GM12878 (cell line): Measurements from ENCODE around the gene LEMD3. TPM values are rescaled to one million over a fixed set of nuclear protein-coding genes. Genes with fewer than 3 reads are reported as not detected.

Experiments
- ATAC-seq: fragments of 200-7000 bp; cut with Tn5 transposase; 3 replicates; pipeline ENCODE4 v1.9.1; 2020; ENCODE audit warnings: mild to moderate bottlenecking, moderate library complexity
- BruUV-seq: library from RNA; stranded (reverse); fragments of 400-500 nt; replicated peaks from 2 replicates; lab custom pipeline; 2021; lab: Mats Ljungman, UMichigan
- CTCF ChIA-PET: fragments of 300-600 bp; sonication (Branson Sonifier 250); formaldehyde crosslinking; extraction: SDS; loops from one replicate; lab custom pipeline; 2021; ENCODE audit warnings: inconsistent platforms; lab: Yijun Ruan, JAX
- POLR2A ChIA-PET: fragments of 350-600 bp; formaldehyde crosslinking; extraction: SDS; loops from one replicate; lab custom pipeline; 2021; ENCODE audit warnings: inconsistent platforms; lab: Charles Lee
- RAD21 ChIA-PET: fragments of 300-600 bp; sonication (Branson Sonifier 250); formaldehyde crosslinking; loops from one replicate; lab custom pipeline; 2023; ENCODE audit warnings: antibody characterized with exemption; ENCODE audit not compliant: unreplicated experiment; lab: Charles Lee
- SMC1A ChIA-PET: fragments of 300-600 bp; sonication (Branson Sonifier 250); formaldehyde crosslinking; loops from one replicate; lab custom pipeline; 2023; ENCODE audit not compliant: unreplicated experiment, uncharacterized antibody; lab: Charles Lee
- DNase-seq: peaks from one replicate; pipeline ENCODE4 v3.0.0-alpha.2; 2011; ENCODE audit warnings: low read depth, low spot score
- FAIRE-seq: peaks from 3 replicates; lab custom pipeline; 2011; peaks lifted over from hg19 to GRCh38; lab: Jason Lieb, UNC
- H2AFZ ChIP-seq: 2 replicates; pipeline ENCODE4 v1.6.0; 2011; ENCODE audit warnings: low read depth, low read length, control low read depth; ENCODE audit not compliant: control insufficient read depth
- H3K27ac ChIP-seq: 2 replicates; pipeline ENCODE4 v1.5.1; 2011; ENCODE audit warnings: control low read depth; ENCODE audit not compliant: control insufficient read depth, insufficient read depth
- H3K27me3 ChIP-seq, 2 experiments: replicated peaks in 1 of 2; 2 replicates each; pipeline versions ENCODE4 v1.6.0 to v1.6.1; 2011; ENCODE audit warnings: low read length in 1 of 2; ENCODE audit not compliant: control insufficient read depth in 2 of 2, insufficient read depth in 2 of 2
- H3K36me3 ChIP-seq, 2 experiments: 2 replicates each; pipeline ENCODE4 v1.5.1; 2011; ENCODE audit warnings: low read length in 1 of 2; ENCODE audit not compliant: control insufficient read depth in 2 of 2, insufficient read depth in 2 of 2
- H3K4me1 ChIP-seq: 2 replicates; pipeline ENCODE4 v1.6.1; 2011; ENCODE audit warnings: mild to moderate bottlenecking, low read length, moderate library complexity, mixed read lengths; ENCODE audit not compliant: control insufficient read depth, insufficient read depth
- H3K4me2 ChIP-seq: 2 replicates; pipeline ENCODE4 v1.6.0; 2011; ENCODE audit warnings: control low read depth; ENCODE audit not compliant: control insufficient read depth, insufficient read depth
- H3K4me3 ChIP-seq: fragments of 200-600 bp; sonication (generic); 2 replicates; pipeline ENCODE4 v1.5.1; 2016
- H3K79me2 ChIP-seq: 2 replicates; pipeline ENCODE4 v1.6.0; 2011; ENCODE audit warnings: low read length; ENCODE audit not compliant: control insufficient read depth, insufficient read depth
- H3K9ac ChIP-seq: 2 replicates; pipeline ENCODE4 v1.8.0; 2011; ENCODE audit warnings: low read length, control low read depth, mixed read lengths; ENCODE audit not compliant: control insufficient read depth, insufficient read depth
- H3K9me3 ChIP-seq: replicated peaks from 3 replicates; pipeline ENCODE4 v1.5.1; 2011; ENCODE audit warnings: mild to moderate bottlenecking, low read length; ENCODE audit not compliant: control insufficient read depth, insufficient read depth
- H4K20me1 ChIP-seq: 2 replicates; pipeline ENCODE4 v1.6.0; 2011; ENCODE audit not compliant: control insufficient read depth, insufficient read depth
- SREBF2 ChIP-seq: IDR thresholded peaks from 2 replicates; pipeline ENCODE4 v1.6.1; 2012; ENCODE audit warnings: mild to moderate bottlenecking, low read length
- SUZ12 ChIP-seq: fragments of 200-600 bp; sonication (generic); IDR thresholded peaks from one replicate; pipeline ENCODE4 v1.6.1; 2018; ENCODE audit warnings: antibody characterized with exemption, mild to moderate bottlenecking; ENCODE audit not compliant: unreplicated experiment
- ZNF24 ChIP-seq: fragments of 450-650 bp; IDR thresholded peaks from 2 replicates; pipeline ENCODE4 v1.6.1; 2017; ENCODE audit warnings: antibody characterized with exemption, mild to moderate bottlenecking
- WGBS: methylation state at CpG from one replicate; pipeline ENCODE4 v1.1.6; 2016; ENCODE audit warnings: low lambda C conversion rate; ENCODE audit not compliant: insufficient replicate concordance, insufficient coverage; ENCODE audit errors: missing lambda C conversion rate; 5-methylcytosine and 5-hydroxymethylcytosine counted together
- in situ Hi-C: fragments of 300-500 bp; cut with MboI; formaldehyde crosslinking; loops from 9 replicates; pipeline ENCODE4 v1.14.3; 2018; ENCODE audit warnings: mixed read lengths
- intact Hi-C: fragments of 100-400 bp; cut with micrococcal nuclease; formaldehyde crosslinking; loops from one replicate; pipeline ENCODE4 v1.14.2; 2022; ENCODE audit not compliant: unreplicated experiment
- polyA plus RNA-seq, 11 experiments: library from polyadenylated mRNA; depleted of rRNA in 4 of 11; unstranded in 6 of 11; stranded (reverse) in 5 of 11; fragments of >200 nt; fragmentation: Nextera tagmentation in 4 of 11; fragmentation: Illumina TruSeq in 1 of 11; extraction: Ambion mirVana in 4 of 11; extraction: Trizol in 1 of 11; gene quantifications; 1 replicate in 1 of 11; 2 replicates in 10 of 11; pipeline versions ENCODE4 v1.2.1 to v1.2.3, GENCODE V29; 2011 to 2016; ENCODE audit warnings: inconsistent platforms in 2 of 11, missing spikeins in 2 of 11, low read depth in 1 of 11
- total RNA-seq, 4 experiments: library from RNA; depleted of rRNA in 3 of 4; stranded (reverse); fragments of >200 nt in 3 of 4; fragmentation: Illumina TruSeq in 1 of 4; extraction: Trizol in 1 of 4; gene quantifications; 2 replicates each; pipeline versions ENCODE4 v1.2.1 to v1.2.3, GENCODE V29; 2013 to 2021
- TF ChIP-seq, protein P1 (sequence below): IDR thresholded peaks from 2 replicates; pipeline ENCODE4 v1.6.1; 2011; ENCODE audit warnings: borderline replicate concordance, low read depth, mild to moderate bottlenecking, moderate library complexity, mixed read lengths, low read length; ENCODE audit not compliant: insufficient read depth; ENCODE audit errors: extremely low read length

Gene LEMD3
- total and polyA plus RNA-seq, 10 of the 15 experiments (the other 5 are each of a cell fraction or from before 2014, with no cell fraction given), result 7.5 to 26.0 (median 16.5) TPM

GRCh38 chr12:65277994-65278575, 108.7 kb downstream of the LEMD3 start:
- POLR2A ChIA-PET, result no interaction called here
- H3K4me2 ChIP-seq, result peak overlapping the region; percentile 98
- H3K9ac ChIP-seq, result no peak overlapping the region; the same call in 1 of the 2 replicates
- no peaks in the 10 kb centered on the region for H3K79me2 ChIP-seq
- peak overlapping the region; percentile 81 for H2AFZ ChIP-seq
- ATAC-seq (no peak), DNase-seq (no peak), FAIRE-seq (no peak)
- H3K27ac ChIP-seq, result no peak overlapping the region
- peaks cover 3 to 7% of the 10 kb centered on the region in 2 experiments for H3K27me3 ChIP-seq
- RAD21 ChIA-PET, result no interaction called here
- 34% methylated on average over 23 of the region's 23 CpGs for WGBS
- CTCF ChIA-PET, result no interaction called here
- H3K4me1 ChIP-seq, result no peaks in the 10 kb centered on the region
- SMC1A ChIA-PET, result no interaction called here
- intact Hi-C loops, result no loop called here
- in situ Hi-C loops, result no loop called here
- no TSS peak for BruUV-seq
- no peaks in the 10 kb centered on the region for H3K9me3 ChIP-seq
- H4K20me1 ChIP-seq, result no peaks in the 10 kb centered on the region
- no peaks in the 10 kb centered on the region for H3K36me3 ChIP-seq
- peak overlapping the region; percentile 72; the same call in 1 of the 2 replicates for H3K4me3 ChIP-seq
- TF ChIP-seq SUZ12 (peak; percentile 41), SREBF2 (no peak), ZNF24 (no peak)
- TF ChIP-seq, protein P1, sequence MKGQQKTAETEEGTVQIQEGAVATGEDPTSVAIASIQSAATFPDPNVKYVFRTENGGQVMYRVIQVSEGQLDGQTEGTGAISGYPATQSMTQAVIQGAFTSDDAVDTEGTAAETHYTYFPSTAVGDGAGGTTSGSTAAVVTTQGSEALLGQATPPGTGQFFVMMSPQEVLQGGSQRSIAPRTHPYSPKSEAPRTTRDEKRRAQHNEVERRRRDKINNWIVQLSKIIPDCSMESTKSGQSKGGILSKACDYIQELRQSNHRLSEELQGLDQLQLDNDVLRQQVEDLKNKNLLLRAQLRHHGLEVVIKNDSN, result no peak
